NB4 (cell line): ENCODE results near the gene IL1RN.

Source experiments
- DNase-seq: peaks from one replicate; pipeline ENCODE4 v3.0.0; 2010; ENCODE audit warnings: low read depth
- H3K4me3 ChIP-seq: one replicate; pipeline ENCODE4 v1.5.1; 2011; ENCODE audit warnings: mild to moderate bottlenecking, low read depth, low read length, moderate library complexity
- MYC ChIP-seq: IDR thresholded peaks from 2 replicates; pipeline ENCODE4 v1.6.1; 2011; ENCODE audit warnings: low read depth, low read length
- POLR2A ChIP-seq: IDR thresholded peaks from 2 replicates; pipeline ENCODE4 v1.6.1; 2011; ENCODE audit warnings: mild to moderate bottlenecking; ENCODE audit not compliant: insufficient read length; ENCODE audit errors: extremely low read depth
- TF ChIP-seq, protein P1 (sequence below): IDR thresholded peaks from one replicate; pipeline ENCODE4 v1.5.1; 2012; ENCODE audit warnings: low read depth, low read length
- TF ChIP-seq, protein P2 (sequence below): IDR thresholded peaks from 2 replicates; pipeline ENCODE4 v1.6.1; 2011; ENCODE audit warnings: low read depth, low read length

IL1RN gene

DNA sequence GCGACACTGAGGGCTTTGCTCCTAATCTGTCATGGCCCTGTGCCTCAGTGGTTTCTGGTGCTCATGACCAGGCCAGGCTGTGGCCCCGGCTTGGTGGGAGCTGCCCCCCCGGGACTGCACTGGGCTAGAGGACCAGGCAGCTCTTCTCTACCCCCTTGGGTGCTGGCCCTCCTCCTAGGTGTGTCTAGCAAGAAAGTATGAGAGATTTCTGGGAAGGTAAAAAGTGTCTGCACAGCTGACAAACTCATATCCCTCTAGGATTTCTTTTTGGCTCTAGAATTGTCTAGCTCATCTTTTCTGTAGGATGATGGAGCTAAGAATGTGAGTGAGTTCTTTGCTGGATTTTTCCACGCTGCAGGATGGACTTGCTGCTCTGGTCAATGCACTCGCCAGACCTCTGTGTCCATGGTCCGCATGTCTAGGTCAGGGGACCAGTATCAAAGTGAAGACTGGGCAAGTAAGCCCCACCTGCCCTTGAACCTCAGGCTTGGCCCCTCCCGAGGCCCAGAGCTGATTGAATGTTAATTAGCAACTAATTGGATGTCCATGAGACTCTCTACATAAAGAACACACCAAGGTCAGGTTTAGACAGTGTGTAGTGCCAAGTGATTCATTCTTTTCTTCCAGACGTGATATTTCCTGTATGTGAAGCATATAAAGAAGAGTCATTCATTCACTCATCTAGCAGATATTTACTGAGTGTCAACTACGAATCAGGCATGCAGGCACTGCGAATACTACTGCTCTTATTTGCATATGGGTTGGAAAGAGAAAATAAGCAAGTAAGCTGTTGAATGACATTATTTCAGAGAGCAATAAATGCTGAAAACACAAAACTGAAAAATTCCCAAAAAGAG, 30.7 kb downstream of the IL1RN start:
- peak overlapping the region; percentile 73 for H3K4me3 ChIP-seq
- TF ChIP-seq, protein P1, sequence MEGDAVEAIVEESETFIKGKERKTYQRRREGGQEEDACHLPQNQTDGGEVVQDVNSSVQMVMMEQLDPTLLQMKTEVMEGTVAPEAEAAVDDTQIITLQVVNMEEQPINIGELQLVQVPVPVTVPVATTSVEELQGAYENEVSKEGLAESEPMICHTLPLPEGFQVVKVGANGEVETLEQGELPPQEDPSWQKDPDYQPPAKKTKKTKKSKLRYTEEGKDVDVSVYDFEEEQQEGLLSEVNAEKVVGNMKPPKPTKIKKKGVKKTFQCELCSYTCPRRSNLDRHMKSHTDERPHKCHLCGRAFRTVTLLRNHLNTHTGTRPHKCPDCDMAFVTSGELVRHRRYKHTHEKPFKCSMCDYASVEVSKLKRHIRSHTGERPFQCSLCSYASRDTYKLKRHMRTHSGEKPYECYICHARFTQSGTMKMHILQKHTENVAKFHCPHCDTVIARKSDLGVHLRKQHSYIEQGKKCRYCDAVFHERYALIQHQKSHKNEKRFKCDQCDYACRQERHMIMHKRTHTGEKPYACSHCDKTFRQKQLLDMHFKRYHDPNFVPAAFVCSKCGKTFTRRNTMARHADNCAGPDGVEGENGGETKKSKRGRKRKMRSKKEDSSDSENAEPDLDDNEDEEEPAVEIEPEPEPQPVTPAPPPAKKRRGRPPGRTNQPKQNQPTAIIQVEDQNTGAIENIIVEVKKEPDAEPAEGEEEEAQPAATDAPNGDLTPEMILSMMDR: no peak
- TF ChIP-seq POLR2A (no peak), MYC (no peak)
- TF ChIP-seq, protein P2, sequence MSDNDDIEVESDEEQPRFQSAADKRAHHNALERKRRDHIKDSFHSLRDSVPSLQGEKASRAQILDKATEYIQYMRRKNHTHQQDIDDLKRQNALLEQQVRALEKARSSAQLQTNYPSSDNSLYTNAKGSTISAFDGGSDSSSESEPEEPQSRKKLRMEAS: no peak
- no peak for DNase-seq

DNA sequence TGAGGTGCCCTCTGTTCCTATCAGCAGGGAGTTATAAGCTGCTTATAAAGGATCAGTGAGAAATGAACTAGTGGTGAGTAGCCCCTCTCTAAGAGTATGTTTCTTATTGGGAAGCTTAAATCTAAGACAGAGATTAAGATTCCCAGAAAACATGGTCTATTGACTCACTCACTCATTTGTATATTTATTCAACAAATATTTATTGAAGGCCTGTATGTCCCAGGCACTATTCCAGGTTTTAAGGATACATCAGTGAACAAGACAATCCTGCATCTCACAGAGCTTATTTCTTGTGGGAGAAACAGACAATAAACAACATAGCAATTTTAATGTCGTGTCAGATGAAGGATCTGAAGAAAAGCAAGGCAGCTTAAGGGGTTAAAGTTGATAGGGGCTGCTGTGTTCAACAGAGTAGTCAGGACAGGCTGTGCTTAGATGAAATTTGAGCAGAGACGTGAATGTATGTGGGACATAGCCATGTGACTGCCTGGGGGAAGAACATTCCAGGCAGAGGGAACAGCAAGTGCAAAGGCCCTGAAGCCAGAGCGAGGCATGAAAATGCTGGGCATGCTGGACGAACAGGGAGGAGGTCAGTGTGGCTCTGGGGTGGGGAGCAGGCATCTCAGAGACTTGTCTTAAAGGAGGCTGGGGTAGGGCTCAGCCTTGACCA, 31.6 kb downstream of the IL1RN start:
- TF ChIP-seq MYC (no peak), POLR2A (no peak)
- TF ChIP-seq, protein P1: no peak
- TF ChIP-seq, protein P2: no peak
- no peak overlapping the region for H3K4me3 ChIP-seq
- no peak for DNase-seq

DNA sequence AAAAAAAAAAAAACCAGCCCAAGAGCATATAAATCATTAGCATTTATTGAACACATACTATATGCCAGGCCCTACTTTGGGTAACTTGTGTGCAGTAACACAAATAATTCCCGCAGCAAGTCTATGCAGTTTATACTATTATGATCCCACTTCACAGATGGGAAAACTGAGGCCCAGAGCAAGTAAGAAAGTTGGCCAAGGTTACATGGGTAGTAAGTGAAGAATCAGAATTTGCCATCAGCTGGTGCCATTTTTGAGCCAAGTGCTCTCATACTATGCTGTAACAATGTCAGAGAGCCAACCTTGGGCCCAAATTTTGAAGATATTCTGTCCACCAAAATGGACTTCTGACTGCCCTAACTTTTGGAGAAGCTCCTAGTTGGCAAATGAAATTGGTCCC, 32.9 kb downstream of the IL1RN start:
- TF ChIP-seq MYC: no peak
- TF ChIP-seq, protein P1: no peak
- no peak for DNase-seq

DNA sequence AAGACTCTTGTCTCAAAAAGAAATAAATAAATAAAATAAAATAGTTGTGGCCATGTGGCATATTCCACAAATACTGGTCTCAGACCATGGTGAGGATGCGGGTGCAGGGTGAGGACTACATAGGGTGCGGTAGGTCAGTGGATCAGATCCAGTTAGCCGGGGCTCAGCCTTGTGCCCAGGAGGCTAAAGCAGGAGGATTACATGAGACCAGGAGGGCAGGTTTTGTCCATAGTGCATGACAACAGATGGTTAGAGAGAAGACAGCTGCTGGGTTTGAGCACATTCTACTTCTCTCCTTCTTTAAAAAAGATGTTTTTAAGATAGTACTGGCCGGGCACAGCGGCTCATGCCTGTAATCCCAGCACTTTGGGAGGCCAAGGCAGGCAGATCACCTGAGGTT, 33.6 kb downstream of the IL1RN start:
- no peak for TF ChIP-seq POLR2A
- DNase-seq: no peak
- no peak overlapping the region for H3K4me3 ChIP-seq

More for the DNA sequence above, 32.9 kb downstream of the IL1RN start:
- no peak overlapping the region for H3K4me3 ChIP-seq

DNA sequence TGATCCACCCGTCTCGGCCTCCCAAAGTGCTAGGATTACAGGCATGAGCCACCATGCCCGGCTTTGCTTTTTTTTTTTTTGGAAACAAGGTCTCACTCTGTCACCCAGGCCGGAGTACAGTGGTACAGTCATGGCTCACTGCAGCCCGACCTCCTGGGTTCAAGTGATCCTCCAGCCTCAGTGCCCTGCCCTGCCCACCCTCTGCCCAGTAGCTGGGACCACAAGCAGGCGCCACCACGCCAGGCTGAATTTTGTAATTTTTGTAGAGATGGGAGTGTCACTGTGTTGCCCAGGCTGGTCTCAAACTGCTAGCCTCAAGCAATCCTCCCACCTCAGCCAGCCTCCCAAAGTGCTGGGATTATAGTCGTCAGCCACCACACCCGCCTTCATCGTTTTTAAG, 34.8 kb downstream of the IL1RN start:
- TF ChIP-seq MYC (no peak), POLR2A (no peak)
- TF ChIP-seq, protein P2: no peak
- TF ChIP-seq, protein P1: no peak
- DNase-seq: no peak
- H3K4me3 ChIP-seq: no peak overlapping the region

DNA sequence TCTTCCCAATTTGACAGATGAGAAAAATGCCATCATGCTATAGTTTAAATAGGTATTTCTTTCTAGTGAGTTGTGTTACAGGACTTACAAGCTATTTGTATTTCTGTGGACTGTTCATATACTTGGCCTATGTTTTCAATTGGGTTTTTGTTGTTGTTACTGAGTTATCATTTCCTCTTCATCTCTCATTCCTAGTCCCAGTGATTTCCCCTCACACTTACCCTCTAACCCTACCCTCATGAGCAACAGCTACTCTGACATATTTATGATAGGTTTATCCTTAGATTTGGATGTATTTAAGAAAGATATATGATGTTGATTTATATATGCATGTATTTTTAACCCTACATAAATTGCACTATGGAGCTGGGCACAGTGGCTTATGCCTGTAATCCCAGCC, 35.5 kb downstream of the IL1RN start:
- DNase-seq: no peak
- TF ChIP-seq, protein P1: no peak
- TF ChIP-seq MYC (no peak), POLR2A (no peak)
- H3K4me3 ChIP-seq: no peak overlapping the region
